Astrocyte (in vitro differentiated cells and primary cell): ENCODE data around the gene B3GALT4. TPM values are rescaled to one million over a fixed set of nuclear protein-coding genes. Genes with fewer than 3 reads are reported as not detected.
A peak's percentile ranks its signal among the peaks of the same experiment; 100 is the strongest.

Experiments used
- DNase-seq: peaks from one replicate; pipeline ENCODE4 v3.0.0-alpha.2; 2010; ENCODE audit warnings: low read depth
- FAIRE-seq: peaks from 2 replicates; lab custom pipeline; 2011; peaks lifted over from hg19 to GRCh38; lab: Jason Lieb, UNC
- H2AFZ ChIP-seq: 2 replicates; pipeline ENCODE4 v1.6.0; 2012; ENCODE audit warnings: low read depth, low read length, inconsistent platforms
- H3K27ac ChIP-seq: 2 replicates; pipeline ENCODE4 v1.5.1; 2011; ENCODE audit warnings: low read depth, low read length, inconsistent platforms
- H3K27me3 ChIP-seq: 2 replicates; pipeline ENCODE4 v1.6.0; 2011; ENCODE audit warnings: low read length, inconsistent platforms; ENCODE audit not compliant: insufficient read depth
- H3K36me3 ChIP-seq: 2 replicates; pipeline ENCODE4 v1.5.1; 2011; ENCODE audit warnings: low read length, inconsistent platforms; ENCODE audit not compliant: insufficient read depth
- H3K4me1 ChIP-seq: 2 replicates; pipeline ENCODE4 v1.5.1; 2011; ENCODE audit warnings: low read length, inconsistent platforms; ENCODE audit not compliant: insufficient read depth
- H3K4me2 ChIP-seq: 2 replicates; pipeline ENCODE4 v1.6.0; 2012; ENCODE audit warnings: low read length, inconsistent platforms
- H3K4me3 ChIP-seq: 2 replicates; pipeline ENCODE4 v1.5.1; 2011; ENCODE audit warnings: low read depth, mild to moderate bottlenecking, low read length, inconsistent platforms; ENCODE audit not compliant: insufficient read depth
- H3K79me2 ChIP-seq: 2 replicates; pipeline ENCODE4 v1.6.0; 2012; ENCODE audit warnings: mild to moderate bottlenecking, low read length, inconsistent platforms; ENCODE audit not compliant: insufficient read depth
- H3K9ac ChIP-seq: 2 replicates; pipeline ENCODE4 v1.6.0; 2012; ENCODE audit warnings: mild to moderate bottlenecking, low read length, inconsistent platforms
- H3K9me3 ChIP-seq: 2 replicates; pipeline ENCODE4 v1.5.1; 2012; ENCODE audit warnings: low read depth, mild to moderate bottlenecking, low read length, inconsistent platforms; ENCODE audit not compliant: insufficient read depth
- H4K20me1 ChIP-seq: 2 replicates; pipeline ENCODE4 v1.6.0; 2012; ENCODE audit warnings: low read length, inconsistent platforms; ENCODE audit not compliant: insufficient read depth
- H3K27ac Mint-ChIP-seq: one replicate; pipeline ENCODE4 v1.8.0; 2021; ENCODE audit warnings: mild to moderate bottlenecking, mixed read lengths; ENCODE audit not compliant: unreplicated experiment
- H3K27me3 Mint-ChIP-seq: one replicate; pipeline ENCODE4 v1.8.0; 2021; ENCODE audit warnings: low read depth, mixed read lengths; ENCODE audit not compliant: unreplicated experiment
- H3K36me3 Mint-ChIP-seq: one replicate; pipeline ENCODE4 v1.8.0; 2021; ENCODE audit warnings: low read depth, mixed read lengths; ENCODE audit not compliant: unreplicated experiment
- H3K4me1 Mint-ChIP-seq: one replicate; pipeline ENCODE4 v1.8.0; 2021; ENCODE audit warnings: low read depth, mixed read lengths; ENCODE audit not compliant: unreplicated experiment
- H3K4me3 Mint-ChIP-seq: one replicate; pipeline ENCODE4 v1.8.0; 2021; ENCODE audit warnings: mild to moderate bottlenecking, moderate library complexity, mixed read lengths; ENCODE audit not compliant: unreplicated experiment
- H3K9me3 Mint-ChIP-seq: one replicate; pipeline ENCODE4 v1.8.0; 2021; ENCODE audit warnings: mild to moderate bottlenecking, mixed read lengths; ENCODE audit not compliant: unreplicated experiment
- EZH2 ChIP-seq: IDR thresholded peaks from 2 replicates; pipeline ENCODE4 v1.6.1; 2012; ENCODE audit warnings: mild to moderate bottlenecking, low read length, inconsistent platforms; ENCODE audit not compliant: insufficient read depth
- total RNA-seq: library from RNA; stranded (reverse); gene quantifications from 2 replicates; pipeline ENCODE4 v1.2.1, GENCODE V29; 2021
- TF ChIP-seq, protein P1 (sequence below): IDR thresholded peaks from 2 replicates; pipeline ENCODE4 v1.5.1; 2011; ENCODE audit warnings: low read depth, mild to moderate bottlenecking, inconsistent platforms, low read length, moderate library complexity; ENCODE audit not compliant: insufficient read depth

B3GALT4 gene
- total RNA-seq, 1 donor from 2014 or later: 1.5 TPM

DNA sequence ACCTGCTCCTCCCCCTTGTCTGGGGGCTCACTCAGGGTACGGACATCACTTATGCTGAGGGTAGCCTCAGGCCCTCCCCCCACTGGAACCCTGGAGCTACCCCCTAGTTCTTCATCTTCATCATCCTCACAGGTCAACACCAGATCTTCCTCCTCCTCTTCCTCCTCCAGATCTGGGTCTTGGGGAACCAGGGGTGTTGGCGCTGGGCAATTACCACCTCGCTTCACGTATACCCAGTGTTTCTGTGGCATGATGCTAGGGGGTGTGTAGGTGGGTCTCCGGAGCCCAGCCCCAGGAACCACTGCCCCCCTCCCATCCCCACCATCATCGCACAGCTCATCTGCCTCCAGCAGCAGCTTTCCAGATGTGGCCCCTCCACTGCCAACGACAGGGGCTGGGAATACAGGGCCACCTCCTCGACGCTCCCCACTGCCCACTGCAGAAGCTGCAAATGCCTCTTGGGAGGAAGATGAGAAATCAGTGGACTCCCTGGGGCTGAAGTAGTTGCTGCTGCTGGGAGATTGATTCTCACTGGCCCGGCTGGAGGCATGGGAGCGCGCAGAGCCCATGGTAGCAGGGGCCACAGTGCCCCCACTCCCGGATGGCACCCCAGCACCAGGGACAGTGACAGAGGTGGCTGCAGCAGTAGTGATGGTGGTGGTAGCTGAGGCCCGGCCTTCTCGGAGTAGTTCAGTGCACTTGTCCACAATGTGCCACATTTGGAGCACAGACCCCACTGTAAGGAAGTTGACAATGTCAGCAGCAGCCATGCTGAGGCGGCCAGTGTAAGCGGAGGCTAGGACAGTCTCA, 39.1 kb downstream of the B3GALT4 start:
- H3K9me3 ChIP-seq: no peaks in the 10 kb centered on the region
- DNase-seq (no peak), FAIRE-seq (no peak)
- no peak overlapping the region for H3K9ac ChIP-seq
- H3K4me3 ChIP-seq: no peak overlapping the region
- no peaks in the 10 kb centered on the region for H3K27me3 ChIP-seq
- H4K20me1 ChIP-seq: peaks cover 30% of the 10 kb centered on the region
- peaks cover 56% of the 10 kb centered on the region for H3K4me1 ChIP-seq
- Mint-ChIP-seq H3K4me1 (peaks cover 27% of the 10 kb centered on the region), H3K9me3 (no peaks in the 10 kb centered on the region), H3K4me3 (peak overlapping the region; percentile 81), H3K27me3 (no peaks in the 10 kb centered on the region), H3K27ac (no peak overlapping the region), H3K36me3 (peaks cover 11% of the 10 kb centered on the region)
- no peak overlapping the region for H2AFZ ChIP-seq
- peaks cover 25% of the 10 kb centered on the region for H3K36me3 ChIP-seq
- H3K27ac ChIP-seq: no peak overlapping the region
- H3K79me2 ChIP-seq: peaks cover 69% of the 10 kb centered on the region
- H3K4me2 ChIP-seq: no peak overlapping the region
- TF ChIP-seq EZH2: no peak
- TF ChIP-seq, protein P1, sequence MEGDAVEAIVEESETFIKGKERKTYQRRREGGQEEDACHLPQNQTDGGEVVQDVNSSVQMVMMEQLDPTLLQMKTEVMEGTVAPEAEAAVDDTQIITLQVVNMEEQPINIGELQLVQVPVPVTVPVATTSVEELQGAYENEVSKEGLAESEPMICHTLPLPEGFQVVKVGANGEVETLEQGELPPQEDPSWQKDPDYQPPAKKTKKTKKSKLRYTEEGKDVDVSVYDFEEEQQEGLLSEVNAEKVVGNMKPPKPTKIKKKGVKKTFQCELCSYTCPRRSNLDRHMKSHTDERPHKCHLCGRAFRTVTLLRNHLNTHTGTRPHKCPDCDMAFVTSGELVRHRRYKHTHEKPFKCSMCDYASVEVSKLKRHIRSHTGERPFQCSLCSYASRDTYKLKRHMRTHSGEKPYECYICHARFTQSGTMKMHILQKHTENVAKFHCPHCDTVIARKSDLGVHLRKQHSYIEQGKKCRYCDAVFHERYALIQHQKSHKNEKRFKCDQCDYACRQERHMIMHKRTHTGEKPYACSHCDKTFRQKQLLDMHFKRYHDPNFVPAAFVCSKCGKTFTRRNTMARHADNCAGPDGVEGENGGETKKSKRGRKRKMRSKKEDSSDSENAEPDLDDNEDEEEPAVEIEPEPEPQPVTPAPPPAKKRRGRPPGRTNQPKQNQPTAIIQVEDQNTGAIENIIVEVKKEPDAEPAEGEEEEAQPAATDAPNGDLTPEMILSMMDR: no peak

DNA sequence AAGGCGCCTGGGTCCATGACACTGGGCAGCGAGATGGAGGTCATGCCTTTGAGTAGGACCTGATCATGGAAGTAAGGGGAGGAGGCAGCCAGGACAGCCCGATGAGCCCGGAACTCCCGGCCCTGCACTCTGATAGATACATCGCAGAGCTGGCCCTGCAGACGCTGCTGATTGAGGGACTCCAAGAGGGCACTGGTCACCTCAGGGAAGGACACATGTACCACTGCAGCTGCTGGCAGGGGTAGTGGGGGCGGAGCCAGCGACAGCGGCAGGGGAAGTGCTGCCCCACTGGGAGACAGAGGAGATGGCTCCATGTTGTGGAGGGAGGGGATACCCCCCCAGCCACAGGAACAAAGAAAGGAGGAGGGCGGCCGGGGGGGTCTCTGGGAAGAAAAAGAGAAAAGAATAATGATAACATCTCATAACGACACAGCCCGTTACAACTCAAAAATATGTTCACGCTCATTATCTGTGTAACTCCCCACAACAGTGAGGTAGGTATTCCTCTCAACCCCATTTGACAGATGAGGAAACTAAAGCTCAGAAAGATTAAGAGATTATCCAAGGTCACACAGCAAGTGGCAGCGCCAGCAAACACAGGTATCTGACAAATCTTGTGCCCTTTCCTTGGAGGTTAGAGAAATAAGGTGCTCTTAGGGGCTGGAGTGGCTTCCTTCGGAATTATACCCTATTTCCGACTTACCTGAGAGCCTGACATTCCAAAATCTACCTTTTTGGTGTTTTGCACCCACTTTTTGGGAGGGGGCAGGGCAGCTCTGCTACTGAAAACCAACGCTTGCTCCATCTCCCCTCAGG, 39.9 kb downstream of the B3GALT4 start:
- H3K4me3 Mint-ChIP-seq: peak overlapping the region; percentile 81
- no peak overlapping the region for H3K27ac Mint-ChIP-seq
- no peak overlapping the region for H3K27ac ChIP-seq
- no peak overlapping the region for H2AFZ ChIP-seq
- no peak overlapping the region for H3K9ac ChIP-seq
- peak overlapping the region; percentile 44 for H3K4me3 ChIP-seq
- peaks cover 26% of the 10 kb centered on the region for H4K20me1 ChIP-seq
- peaks cover 10% of the 10 kb centered on the region for H3K36me3 Mint-ChIP-seq
- H3K9me3 Mint-ChIP-seq: no peaks in the 10 kb centered on the region
- H3K36me3 ChIP-seq: peaks cover 27% of the 10 kb centered on the region
- H3K4me1 ChIP-seq: peaks cover 65% of the 10 kb centered on the region
- peaks cover 30% of the 10 kb centered on the region for H3K4me1 Mint-ChIP-seq
- no peaks in the 10 kb centered on the region for H3K27me3 Mint-ChIP-seq
- H3K27me3 ChIP-seq: no peaks in the 10 kb centered on the region
- FAIRE-seq: no peak
- peak overlapping the region; percentile 70 for H3K4me2 ChIP-seq
- peaks cover 69% of the 10 kb centered on the region for H3K79me2 ChIP-seq
- DNase-seq: no peak
- TF ChIP-seq, protein P1: no peak
- no peak for TF ChIP-seq EZH2
- no peaks in the 10 kb centered on the region for H3K9me3 ChIP-seq
